GM10847 (cell line): ENCODE measurements around the gene GSG1L.

Experiments
- POLR2A ChIP-seq: IDR thresholded peaks from 2 replicates; pipeline ENCODE4 v1.6.1; 2011; ENCODE audit not compliant: insufficient read length; ENCODE audit errors: extremely low read depth

The GSG1L gene

GRCh38 chr16:27740496-27741201, 322.9 kb downstream of the GSG1L start:
- TF ChIP-seq POLR2A, result no peak

- TF ChIP-seq POLR2A, result no peak
Measured at GRCh38 chr16:27739606-27740357, 323.7 kb downstream of the GSG1L start.

GRCh38 chr16:27738596-27738995, 324.9 kb downstream of the GSG1L start:
- TF ChIP-seq POLR2A, result no peak
